Stimulated activated CD4-positive, alpha-beta T cell treated with anti-CD3 and anti-CD28 coated beads, Interleukin-1b, Interleukin-23, amount 100 ng/mL, for 48 hours (primary cell): ENCODE measurements around the gene CCND3.

Experiments
- DNase-seq: peaks from one replicate; pipeline ENCODE4 v3.0.0-alpha.2; 2020

CCND3 gene

GRCh38 chr6:41941280-41942066, at the start of gene CCND3:
TSS of gene CCND3 (minus strand) at chr6:41941808. CDS start at chr6:41941649, 159 bp downstream.
- peak; percentile 90 for DNase-seq

GRCh38 chr6:41986339-41986738, 44.7 kb upstream of the CCND3 start:
- DNase-seq: no peak

- no peak for DNase-seq
Observed at GRCh38 chr6:41984623-41985022, 43.0 kb upstream of the CCND3 start.

- peak; percentile 59 for DNase-seq
Observed at GRCh38 chr6:41976794-41977484, 35.3 kb upstream of the CCND3 start.

- DNase-seq: no peak
Observed at GRCh38 chr6:41975276-41975675, 33.7 kb upstream of the CCND3 start.

- DNase-seq: no peak
Observed at GRCh38 chr6:41974281-41974825, 32.7 kb upstream of the CCND3 start.

GRCh38 chr6:41972826-41973225, 31.2 kb upstream of the CCND3 start:
- no peak for DNase-seq

GRCh38 chr6:41970436-41970846, 28.8 kb upstream of the CCND3 start:
- peak; percentile 79 for DNase-seq

GRCh38 chr6:41967312-41968287, 26.0 kb upstream of the CCND3 start:
- no peak for DNase-seq

GRCh38 chr6:41966961-41967311, 25.3 kb upstream of the CCND3 start:
- DNase-seq: no peak

- DNase-seq: no peak
Observed at GRCh38 chr6:41966214-41966920, 24.8 kb upstream of the CCND3 start.

GRCh38 chr6:41965429-41966213, 24.0 kb upstream of the CCND3 start:
- DNase-seq: no peak

- no peak for DNase-seq
Observed at GRCh38 chr6:41964201-41964887, 22.7 kb upstream of the CCND3 start.

GRCh38 chr6:41963371-41963770, 21.8 kb upstream of the CCND3 start:
- peak; percentile 30 for DNase-seq

GRCh38 chr6:41960028-41960427, 18.4 kb upstream of the CCND3 start:
- no peak for DNase-seq

- peak; percentile 54 for DNase-seq
Observed at GRCh38 chr6:41958022-41958856, 16.6 kb upstream of the CCND3 start.

- no peak for DNase-seq
Observed at GRCh38 chr6:41957117-41957516, 15.5 kb upstream of the CCND3 start.

GRCh38 chr6:41955412-41955811, 13.8 kb upstream of the CCND3 start:
- DNase-seq: no peak

GRCh38 chr6:41954668-41955067, 13.1 kb upstream of the CCND3 start:
- no peak for DNase-seq
